DMS79 (cell line): ENCODE measurements around the gene KCNH1.

Experiments used
- DNase-seq: peaks from one replicate; lab custom pipeline; 2025; lab: John Stamatoyannopoulos, UW

The KCNH1 gene

GRCh38 chr1:210918893-210919292 is 215.1 kb downstream of the KCNH1 start:
- no peak for DNase-seq

- DNase-seq, result no peak
Observed at GRCh38 chr1:210917560-210918169, 216.3 kb downstream of the KCNH1 start.

GRCh38 chr1:210916548-210916947 is 217.4 kb downstream of the KCNH1 start:
- DNase-seq, result no peak

GRCh38 chr1:210915890-210916507 is 217.9 kb downstream of the KCNH1 start:
- no peak for DNase-seq

GRCh38 chr1:210912752-210913151 is 221.2 kb downstream of the KCNH1 start:
- no peak for DNase-seq

- DNase-seq, result no peak
Observed at GRCh38 chr1:210910020-210910575, 223.8 kb downstream of the KCNH1 start.

- no peak for DNase-seq
Observed at GRCh38 chr1:210908791-210909190, 225.2 kb downstream of the KCNH1 start.

GRCh38 chr1:210908257-210908656 is 225.7 kb downstream of the KCNH1 start:
- no peak for DNase-seq

GRCh38 chr1:210907251-210907805 is 226.6 kb downstream of the KCNH1 start:
- DNase-seq, result no peak

GRCh38 chr1:210905944-210906453 is 227.9 kb downstream of the KCNH1 start:
- DNase-seq, result no peak

- DNase-seq, result no peak
Observed at GRCh38 chr1:210905365-210905904, 228.5 kb downstream of the KCNH1 start.

- DNase-seq, result no peak
Observed at GRCh38 chr1:210901981-210902770, 231.8 kb downstream of the KCNH1 start.

- DNase-seq, result no peak
Observed at GRCh38 chr1:210900820-210901219, 233.1 kb downstream of the KCNH1 start.

- no peak for DNase-seq
Observed at GRCh38 chr1:210900079-210900478, 233.9 kb downstream of the KCNH1 start.

GRCh38 chr1:210899676-210900075 is 234.3 kb downstream of the KCNH1 start:
- DNase-seq, result no peak

- no peak for DNase-seq
Observed at GRCh38 chr1:210898473-210898872, 235.5 kb downstream of the KCNH1 start.

- DNase-seq, result no peak
Observed at GRCh38 chr1:210883821-210884220, 250.1 kb downstream of the KCNH1 start.

- DNase-seq, result no peak
Observed at GRCh38 chr1:210882414-210883221, 251.3 kb downstream of the KCNH1 start.

GRCh38 chr1:210878564-210878963 is 255.4 kb downstream of the KCNH1 start:
- DNase-seq, result no peak

- DNase-seq, result no peak
Observed at GRCh38 chr1:210876275-210876674, 257.7 kb downstream of the KCNH1 start.

GRCh38 chr1:210866532-210866931 is 267.4 kb downstream of the KCNH1 start:
- no peak for DNase-seq
